A673 (cell line): ENCODE data around the gene PRRT3. TPM values are rescaled to one million over a fixed set of nuclear protein-coding genes. Genes with fewer than 3 reads are reported as not detected.

Source experiments
- BruUV-seq: library from RNA; stranded (reverse); fragments of 400-500 nt; replicated peaks from 2 replicates; lab custom pipeline; 2021; lab: Mats Ljungman, UMichigan
- CTCF ChIA-PET: fragments of 300-600 bp; sonication (Branson Sonifier 250); formaldehyde crosslinking; loops from one replicate; lab custom pipeline; 2022; ENCODE audit warnings: antibody characterized with exemption; lab: Charles Lee
- POLR2A ChIA-PET: fragments of 300-600 bp; sonication (Branson Sonifier 250); formaldehyde crosslinking; loops from one replicate; lab custom pipeline; 2022; ENCODE audit warnings: antibody characterized with exemption; ENCODE audit not compliant: low non-redundant PET; lab: Charles Lee
- DNase-seq: peaks from one replicate; pipeline ENCODE4 v3.0.0-alpha.2; 2015; ENCODE audit warnings: low spot score
- H3K27ac ChIP-seq: fragments of 200-600 bp; sonication (generic); 2 replicates; pipeline ENCODE4 v1.5.1; 2016; ENCODE audit warnings: mixed run types, low read depth, mild to moderate bottlenecking, mixed read lengths, antibody characterized with exemption, low read length; ENCODE audit not compliant: poor library complexity, severe bottlenecking
- H3K27me3 ChIP-seq: fragments of 200-600 bp; sonication (generic); replicated peaks from 2 replicates; pipeline ENCODE4 v1.6.1; 2017; ENCODE audit warnings: mixed run types, low read depth, mild to moderate bottlenecking, mixed read lengths, antibody characterized with exemption, low read length; ENCODE audit not compliant: insufficient read depth, poor library complexity
- H3K36me3 ChIP-seq: fragments of 200-600 bp; sonication (generic); 2 replicates; pipeline ENCODE4 v1.6.1; 2016; ENCODE audit warnings: mixed run types, mild to moderate bottlenecking, mixed read lengths, antibody characterized with exemption, low read length; ENCODE audit not compliant: insufficient read depth, poor library complexity, severe bottlenecking
- H3K4me1 ChIP-seq: fragments of 200-600 bp; sonication (generic); 2 replicates; pipeline ENCODE4 v1.6.1; 2017; ENCODE audit warnings: mixed run types, mild to moderate bottlenecking, mixed read lengths, antibody characterized with exemption, low read length; ENCODE audit not compliant: insufficient read depth, poor library complexity, severe bottlenecking
- H3K4me3 ChIP-seq: fragments of 200-600 bp; sonication (generic); 2 replicates; pipeline ENCODE4 v1.5.1; 2016; ENCODE audit warnings: low read depth, mixed run types, mild to moderate bottlenecking, mixed read lengths, low read length; ENCODE audit not compliant: poor library complexity, severe bottlenecking
- H3K9me3 ChIP-seq: fragments of 200-600 bp; sonication (generic); 2 replicates; pipeline ENCODE4 v1.6.1; 2016; ENCODE audit warnings: mixed run types, low read depth, mild to moderate bottlenecking, mixed read lengths, antibody characterized with exemption, low read length; ENCODE audit not compliant: poor library complexity, severe bottlenecking
- EZH2 ChIP-seq: fragments of 200-600 bp; sonication (generic); IDR thresholded peaks from 2 replicates; pipeline ENCODE4 v1.6.1; 2017; ENCODE audit warnings: borderline replicate concordance, low read depth, mild to moderate bottlenecking, mixed read lengths, antibody characterized with exemption, low read length; ENCODE audit not compliant: poor library complexity, severe bottlenecking
- intact Hi-C: fragments of 100-400 bp; cut with micrococcal nuclease; formaldehyde crosslinking; loops from one replicate; pipeline ENCODE4 v1.10.0; 2022; ENCODE audit not compliant: unreplicated experiment
- total RNA-seq: library from RNA; stranded (reverse); gene quantifications from 2 replicates; pipeline ENCODE4 v1.2.3, GENCODE V29; 2021
- TF ChIP-seq, protein P1 (sequence below): fragments of 300-800, 200-600 bp; sonication (generic); conservative IDR thresholded peaks from 2 replicates; pipeline ENCODE4 v1.5.1; 2017; ENCODE audit warnings: low read depth, mild to moderate bottlenecking, antibody characterized with exemption, low read length, moderate library complexity, mixed read lengths

The PRRT3 gene
- total RNA-seq, 1 experiment from 2014 or later = 1.1 TPM

- H3K27me3 ChIP-seq = no peaks in the 10 kb centered on the region
- H3K27ac ChIP-seq = peak overlapping the region; percentile 75
- BruUV-seq = no TSS peak
- intact Hi-C loops = loop anchor here (2.0 kb wide), 1 partner anchor 102 kb away; the partner anchor contains the start of gene RPUSD3
- ChIA-PET CTCF (interaction anchor here (0.6 to 1.8 kb wide), 6 partner anchors 13 to 443 kb away, joined by 3 to 27 read pairs (median 4); partner anchors contain the start of genes CRELD1 and JAGN1), POLR2A (interaction anchor here (0.6 kb wide), 1 partner anchor 140 kb away, joined by 4 read pairs; no protein-coding TSS in a partner anchor)
- no peak for TF ChIP-seq EZH2
- TF ChIP-seq, protein P1, sequence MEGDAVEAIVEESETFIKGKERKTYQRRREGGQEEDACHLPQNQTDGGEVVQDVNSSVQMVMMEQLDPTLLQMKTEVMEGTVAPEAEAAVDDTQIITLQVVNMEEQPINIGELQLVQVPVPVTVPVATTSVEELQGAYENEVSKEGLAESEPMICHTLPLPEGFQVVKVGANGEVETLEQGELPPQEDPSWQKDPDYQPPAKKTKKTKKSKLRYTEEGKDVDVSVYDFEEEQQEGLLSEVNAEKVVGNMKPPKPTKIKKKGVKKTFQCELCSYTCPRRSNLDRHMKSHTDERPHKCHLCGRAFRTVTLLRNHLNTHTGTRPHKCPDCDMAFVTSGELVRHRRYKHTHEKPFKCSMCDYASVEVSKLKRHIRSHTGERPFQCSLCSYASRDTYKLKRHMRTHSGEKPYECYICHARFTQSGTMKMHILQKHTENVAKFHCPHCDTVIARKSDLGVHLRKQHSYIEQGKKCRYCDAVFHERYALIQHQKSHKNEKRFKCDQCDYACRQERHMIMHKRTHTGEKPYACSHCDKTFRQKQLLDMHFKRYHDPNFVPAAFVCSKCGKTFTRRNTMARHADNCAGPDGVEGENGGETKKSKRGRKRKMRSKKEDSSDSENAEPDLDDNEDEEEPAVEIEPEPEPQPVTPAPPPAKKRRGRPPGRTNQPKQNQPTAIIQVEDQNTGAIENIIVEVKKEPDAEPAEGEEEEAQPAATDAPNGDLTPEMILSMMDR = peak; percentile 77
- no peaks in the 10 kb centered on the region for H3K4me1 ChIP-seq
- peak overlapping the region; percentile 76 for H3K4me3 ChIP-seq
- H3K9me3 ChIP-seq = no peaks in the 10 kb centered on the region
- peak; percentile 96 for DNase-seq
- H3K36me3 ChIP-seq = no peaks in the 10 kb centered on the region
Observed at GRCh38 chr3:9946112-9947024, 5.8 kb downstream of the PRRT3 start.

DNA sequence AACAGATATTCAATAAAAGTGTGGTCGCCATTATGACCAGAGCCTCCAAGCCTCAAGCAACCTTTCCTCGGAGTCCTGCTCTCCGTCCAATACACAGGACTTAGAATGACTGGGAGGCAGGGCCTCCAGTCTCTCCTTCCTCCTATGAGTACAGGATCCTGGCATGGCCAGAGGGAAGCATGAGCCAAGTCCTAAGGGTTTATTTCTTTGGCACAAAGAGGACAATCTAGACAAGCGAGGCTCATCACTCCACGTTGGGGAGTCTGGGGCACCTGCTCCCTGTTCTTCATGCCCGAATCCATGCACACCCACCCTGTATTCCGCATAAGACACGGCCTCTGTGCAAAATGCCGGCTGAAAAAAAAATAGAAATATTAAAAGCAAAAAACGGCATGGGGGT, 6.8 kb downstream of the PRRT3 start:
- ChIA-PET POLR2A (no interaction called here), CTCF (interaction anchor here (0.9 kb wide), 1 partner anchor 55 kb away, joined by 3 read pairs; the partner anchor contains the start of gene JAGN1)
- Histone ChIP-seq H3K9me3 (no peaks in the 10 kb centered on the region), H3K27me3 (no peaks in the 10 kb centered on the region), H3K4me3 (peak overlapping the region; percentile 76), H3K27ac (no peak overlapping the region), H3K4me1 (no peaks in the 10 kb centered on the region), H3K36me3 (no peaks in the 10 kb centered on the region)
- no peak for DNase-seq
- TF ChIP-seq, protein P1 = no peak
- no peak for TF ChIP-seq EZH2
- TSS peak; percentile 42 for BruUV-seq
- intact Hi-C loops = no loop called here

DNA sequence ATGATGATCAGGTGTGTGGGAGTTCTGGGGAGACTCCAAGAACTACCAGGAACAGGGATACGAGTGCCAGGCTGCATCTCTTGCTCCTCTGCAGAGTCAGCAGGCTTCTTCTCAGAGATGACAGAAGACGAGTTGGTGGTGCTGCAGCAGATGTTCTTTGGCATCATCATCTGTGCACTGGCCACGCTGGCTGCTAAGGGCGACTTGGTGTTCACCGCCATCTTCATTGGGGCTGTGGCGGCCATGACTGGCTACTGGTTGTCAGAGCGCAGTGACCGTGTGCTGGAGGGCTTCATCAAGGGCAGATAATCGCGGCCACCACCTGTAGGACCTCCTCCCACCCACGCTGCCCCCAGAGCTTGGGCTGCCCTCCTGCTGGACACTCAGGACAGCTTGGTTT, 7.9 kb downstream of the PRRT3 start:
- H3K27me3 ChIP-seq = no peaks in the 10 kb centered on the region
- H3K27ac ChIP-seq = no peak overlapping the region
- H3K4me3 ChIP-seq = no peak overlapping the region
- intact Hi-C loops = no loop called here
- no TSS peak for BruUV-seq
- CTCF ChIA-PET = no interaction called here
- H3K4me1 ChIP-seq = no peaks in the 10 kb centered on the region
- no peak for TF ChIP-seq EZH2
- TF ChIP-seq, protein P1 = no peak
- DNase-seq = no peak
- no peaks in the 10 kb centered on the region for H3K36me3 ChIP-seq
- POLR2A ChIA-PET = no interaction called here
- no peaks in the 10 kb centered on the region for H3K9me3 ChIP-seq
